Muscle of arm (tissue), 14 donors: Measurements from ENCODE around the gene TNFRSF8. TPM values are rescaled to one million over a fixed set of nuclear protein-coding genes. Genes with fewer than 3 reads are reported as not detected.
"Not testable (repeated sequence)": the region's sequence is repeated elsewhere in the genome, so short reads cannot be mapped to it uniquely, and the experiment has no call there.

ENCODE experiments used
- DNase-seq: peaks from one replicate; pipeline ENCODE4 v3.0.0-alpha.2; 2013
- long read RNA-seq, 11 donors: transcript quantifications; one replicate each; lab custom pipeline, GENCODE V29; 2026
- polyA plus RNA-seq, 12 donors: library from polyadenylated mRNA; unstranded; fragments of 120-200 nt; gene quantifications; one replicate each; pipeline ENCODE4 v1.2.1, GENCODE V29; 2013; ENCODE audit not compliant: insufficient read length in 12 of 12

TNFRSF8 gene
- polyA plus RNA-seq = under 1 TPM in 9 of 12 donors, not detected in 3; 0.10 to 0.33 (median 0.22) TPM
- long read RNA-seq, donor 1 = 0 reads
- long read RNA-seq, donor 2 = 0 reads
- long read RNA-seq, donor 3 = 0 reads
- long read RNA-seq, donor 4 = 0 reads
- long read RNA-seq, donor 5 = 0 reads
- long read RNA-seq, donor 6 = 0 reads
- long read RNA-seq, donor 7 = 0 reads
- long read RNA-seq, donor 8 = 0 reads
- long read RNA-seq, donor 9 = 0 reads
- long read RNA-seq, donor 10 = 0 reads
- long read RNA-seq, donor 11 = 0 reads

GRCh38 chr1:12063141-12064072 lies at the start of gene TNFRSF8:
TSS of gene TNFRSF8 (plus strand) at chr1:12063303. CDS start at chr1:12063599, 296 bp downstream.
- no peak for DNase-seq

- no peak for DNase-seq
Observed at GRCh38 chr1:12014141-12014991, 48.7 kb upstream of the TNFRSF8 start.

GRCh38 chr1:12015001-12015491 lies 48.1 kb upstream of the TNFRSF8 start:
- DNase-seq = no peak

GRCh38 chr1:12015499-12015898 lies 47.6 kb upstream of the TNFRSF8 start:
- no peak for DNase-seq

- no peak for DNase-seq
Observed at GRCh38 chr1:12016182-12016581, 46.9 kb upstream of the TNFRSF8 start.

GRCh38 chr1:12019858-12020509 lies 43.1 kb upstream of the TNFRSF8 start:
- no peak for DNase-seq

- DNase-seq = no peak
Observed at GRCh38 chr1:12021616-12022015, 41.5 kb upstream of the TNFRSF8 start.

- no peak for DNase-seq
Observed at GRCh38 chr1:12022036-12022435, 41.1 kb upstream of the TNFRSF8 start.

- no peak for DNase-seq
Observed at GRCh38 chr1:12026586-12026985, 36.5 kb upstream of the TNFRSF8 start.

- DNase-seq = no peak
Observed at GRCh38 chr1:12028248-12028647, 34.9 kb upstream of the TNFRSF8 start.

- no peak for DNase-seq
Observed at GRCh38 chr1:12028957-12029511, 34.1 kb upstream of the TNFRSF8 start.

GRCh38 chr1:12029720-12030339 lies 33.3 kb upstream of the TNFRSF8 start:
- DNase-seq = no peak

- no peak for DNase-seq
Observed at GRCh38 chr1:12031039-12031980, 31.8 kb upstream of the TNFRSF8 start.

GRCh38 chr1:12032161-12032621 lies 30.9 kb upstream of the TNFRSF8 start:
- no peak for DNase-seq

- DNase-seq = not testable (repeated sequence)
Observed at GRCh38 chr1:12033441-12033840, 29.7 kb upstream of the TNFRSF8 start.

- peak; percentile 62 for DNase-seq
Observed at GRCh38 chr1:12034381-12034801, 28.7 kb upstream of the TNFRSF8 start.

GRCh38 chr1:12035312-12035711 lies 27.8 kb upstream of the TNFRSF8 start:
- DNase-seq = no peak

- no peak for DNase-seq
Observed at GRCh38 chr1:12037486-12038355, 25.4 kb upstream of the TNFRSF8 start.
